Measurements from ENCODE around the gene GPR183. TPM values are rescaled to one million over a fixed set of nuclear protein-coding genes. Genes with fewer than 3 reads are reported as not detected.
A peak's percentile ranks its signal among the peaks of the same experiment; 100 is the strongest.

The GPR183 gene
- total and polyA plus RNA-seq, 10 of the 15 experiments (the other 5 are each of a cell fraction or from before 2014, with no cell fraction given): 134 to 669 (median 225) TPM

DNA sequence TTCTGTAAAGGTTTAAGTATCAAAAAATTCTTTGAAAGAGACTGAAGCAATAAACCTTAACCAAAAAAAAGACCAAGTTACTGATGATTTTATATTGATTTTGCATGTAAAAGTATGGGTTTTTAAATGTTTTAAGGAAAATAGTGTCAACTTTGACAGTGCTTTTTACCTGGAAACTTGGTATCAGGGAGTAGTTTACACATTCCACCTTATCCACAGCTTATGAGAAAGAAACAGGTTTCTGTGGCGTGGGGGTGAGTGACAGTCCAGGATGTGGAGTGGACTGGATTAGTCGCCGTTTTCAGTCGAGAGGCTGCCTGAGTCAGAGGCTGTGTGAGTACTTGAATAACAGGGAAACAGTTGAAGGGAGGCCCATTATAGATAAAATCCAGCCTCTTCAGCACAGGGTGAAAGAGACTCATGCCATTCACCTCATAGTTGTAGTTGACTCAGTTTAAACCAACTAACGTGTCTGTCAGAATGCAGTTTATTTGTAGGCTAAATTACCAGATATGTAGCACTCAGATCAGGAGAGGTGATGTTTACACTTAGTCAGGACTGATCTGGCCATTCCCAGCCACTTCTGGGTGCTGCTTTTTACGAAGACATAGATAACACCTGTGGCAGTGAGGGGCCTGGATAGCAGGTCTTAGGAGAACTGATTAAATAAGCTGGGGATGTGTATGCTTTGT is 595 bp upstream of the GPR183 start (continued):
- TF ChIP-seq RUNX3 (IDR thresholded peaks at IDR 0.05; ENCODE audit: low read length) (peak; percentile 50), KAT2A (conservative IDR thresholded peaks at IDR 0.05; ENCODE audit: control insufficient read depth, low read depth, low read length) (no peak), CHD4 (IDR thresholded peaks at IDR 0.05) (0 out of 2 replicates have a peak, but pooled peaks have one; percentile 53), HCFC1 (IDR thresholded peaks at IDR 0.05; ENCODE audit: low read length) (no peak), RFX5 (IDR thresholded peaks at IDR 0.05; ENCODE audit: low read depth, low read length) (no peak), TCF7 (IDR thresholded peaks at IDR 0.05; ENCODE audit: borderline replicate concordance) (no peak), SMAD1 (IDR thresholded peaks at IDR 0.05; ENCODE audit: low read depth, partially characterized antibody) (peak; percentile 47), ZNF274 (IDR thresholded peaks at IDR 0.05; ENCODE audit: insufficient read depth, insufficient read length) (no peak), EGR1 (IDR thresholded peaks at IDR 0.05; ENCODE audit: borderline replicate concordance in 1 of 2, low read depth in 2 of 2, low read length in 2 of 2) (no peak), SRF (IDR thresholded peaks at IDR 0.05; ENCODE audit: low read depth in 2 of 2, low read length in 2 of 2) (no peak), MTA2 (IDR thresholded peaks at IDR 0.05; ENCODE audit: low read depth) (peak; percentile 51; the same call in 1 of the 2 replicates), STAT1 (conservative IDR thresholded peaks at IDR 0.05) (no peak), PML (IDR thresholded peaks at IDR 0.05; ENCODE audit: low read length) (peak; percentile 13; the same call in 1 of the 2 replicates), EED (IDR thresholded peaks at IDR 0.05; ENCODE audit: low read depth) (peak; percentile 81), MEF2A (IDR thresholded peaks at IDR 0.05; ENCODE audit: insufficient read depth, low read depth, low read length) (0 out of 2 replicates have a peak, but pooled peaks have one; percentile 12), NFIC (IDR thresholded peaks at IDR 0.05; ENCODE audit: low read depth, low read length) (peak; percentile 65), RAD51 (IDR thresholded peaks at IDR 0.05) (0 out of 2 replicates have a peak, but pooled peaks have one; percentile 6), SMARCA5 (IDR thresholded peaks at IDR 0.05) (peak; percentile 68; the same call in 1 of the 2 replicates)
- TF ChIP-seq, protein P1, sequence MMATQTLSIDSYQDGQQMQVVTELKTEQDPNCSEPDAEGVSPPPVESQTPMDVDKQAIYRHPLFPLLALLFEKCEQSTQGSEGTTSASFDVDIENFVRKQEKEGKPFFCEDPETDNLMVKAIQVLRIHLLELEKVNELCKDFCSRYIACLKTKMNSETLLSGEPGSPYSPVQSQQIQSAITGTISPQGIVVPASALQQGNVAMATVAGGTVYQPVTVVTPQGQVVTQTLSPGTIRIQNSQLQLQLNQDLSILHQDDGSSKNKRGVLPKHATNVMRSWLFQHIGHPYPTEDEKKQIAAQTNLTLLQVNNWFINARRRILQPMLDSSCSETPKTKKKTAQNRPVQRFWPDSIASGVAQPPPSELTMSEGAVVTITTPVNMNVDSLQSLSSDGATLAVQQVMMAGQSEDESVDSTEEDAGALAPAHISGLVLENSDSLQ (IDR thresholded peaks at IDR 0.05): peak; percentile 95
- TF ChIP-seq, protein P2, sequence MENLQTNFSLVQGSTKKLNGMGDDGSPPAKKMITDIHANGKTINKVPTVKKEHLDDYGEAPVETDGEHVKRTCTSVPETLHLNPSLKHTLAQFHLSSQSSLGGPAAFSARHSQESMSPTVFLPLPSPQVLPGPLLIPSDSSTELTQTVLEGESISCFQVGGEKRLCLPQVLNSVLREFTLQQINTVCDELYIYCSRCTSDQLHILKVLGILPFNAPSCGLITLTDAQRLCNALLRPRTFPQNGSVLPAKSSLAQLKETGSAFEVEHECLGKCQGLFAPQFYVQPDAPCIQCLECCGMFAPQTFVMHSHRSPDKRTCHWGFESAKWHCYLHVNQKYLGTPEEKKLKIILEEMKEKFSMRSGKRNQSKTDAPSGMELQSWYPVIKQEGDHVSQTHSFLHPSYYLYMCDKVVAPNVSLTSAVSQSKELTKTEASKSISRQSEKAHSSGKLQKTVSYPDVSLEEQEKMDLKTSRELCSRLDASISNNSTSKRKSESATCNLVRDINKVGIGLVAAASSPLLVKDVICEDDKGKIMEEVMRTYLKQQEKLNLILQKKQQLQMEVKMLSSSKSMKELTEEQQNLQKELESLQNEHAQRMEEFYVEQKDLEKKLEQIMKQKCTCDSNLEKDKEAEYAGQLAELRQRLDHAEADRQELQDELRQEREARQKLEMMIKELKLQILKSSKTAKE (IDR thresholded peaks at IDR 0.05; ENCODE audit: low read depth, poor library complexity, severe bottlenecking): no peak
- TF ChIP-seq, protein P3, sequence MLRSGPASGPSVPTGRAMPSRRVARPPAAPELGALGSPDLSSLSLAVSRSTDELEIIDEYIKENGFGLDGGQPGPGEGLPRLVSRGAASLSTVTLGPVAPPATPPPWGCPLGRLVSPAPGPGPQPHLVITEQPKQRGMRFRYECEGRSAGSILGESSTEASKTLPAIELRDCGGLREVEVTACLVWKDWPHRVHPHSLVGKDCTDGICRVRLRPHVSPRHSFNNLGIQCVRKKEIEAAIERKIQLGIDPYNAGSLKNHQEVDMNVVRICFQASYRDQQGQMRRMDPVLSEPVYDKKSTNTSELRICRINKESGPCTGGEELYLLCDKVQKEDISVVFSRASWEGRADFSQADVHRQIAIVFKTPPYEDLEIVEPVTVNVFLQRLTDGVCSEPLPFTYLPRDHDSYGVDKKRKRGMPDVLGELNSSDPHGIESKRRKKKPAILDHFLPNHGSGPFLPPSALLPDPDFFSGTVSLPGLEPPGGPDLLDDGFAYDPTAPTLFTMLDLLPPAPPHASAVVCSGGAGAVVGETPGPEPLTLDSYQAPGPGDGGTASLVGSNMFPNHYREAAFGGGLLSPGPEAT (IDR thresholded peaks at IDR 0.05; ENCODE audit: low read depth): peak; percentile 43
- TF ChIP-seq, protein P4, sequence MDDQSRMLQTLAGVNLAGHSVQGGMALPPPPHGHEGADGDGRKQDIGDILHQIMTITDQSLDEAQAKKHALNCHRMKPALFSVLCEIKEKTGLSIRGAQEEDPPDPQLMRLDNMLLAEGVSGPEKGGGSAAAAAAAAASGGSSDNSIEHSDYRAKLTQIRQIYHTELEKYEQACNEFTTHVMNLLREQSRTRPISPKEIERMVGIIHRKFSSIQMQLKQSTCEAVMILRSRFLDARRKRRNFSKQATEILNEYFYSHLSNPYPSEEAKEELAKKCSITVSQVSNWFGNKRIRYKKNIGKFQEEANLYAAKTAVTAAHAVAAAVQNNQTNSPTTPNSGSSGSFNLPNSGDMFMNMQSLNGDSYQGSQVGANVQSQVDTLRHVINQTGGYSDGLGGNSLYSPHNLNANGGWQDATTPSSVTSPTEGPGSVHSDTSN (IDR thresholded peaks at IDR 0.05; ENCODE audit: insufficient replicate concordance, low read depth, low read length): peak; percentile 85

Data from GM12878 (cell line).